PC-3 (cell line): ENCODE measurements around the gene SDK1. TPM values are rescaled to one million over a fixed set of nuclear protein-coding genes. Genes with fewer than 3 reads are reported as not detected.

Source experiments
- ATAC-seq: fragments of 200-7000 bp; cut with Tn5 transposase; 2 replicates; pipeline ENCODE4 v1.9.1; 2020; ENCODE audit warnings: mild to moderate bottlenecking, moderate library complexity
- BruUV-seq: library from RNA; stranded (reverse); fragments of 400-500 nt; replicated peaks from 2 replicates; lab custom pipeline; 2021; lab: Mats Ljungman, UMichigan
- CTCF ChIA-PET: fragments of 300-600 bp; sonication (Branson Sonifier 250); formaldehyde crosslinking; loops from one replicate; lab custom pipeline; 2022; ENCODE audit warnings: antibody characterized with exemption; lab: Charles Lee
- POLR2A ChIA-PET: fragments of 300-600 bp; sonication (Branson Sonifier 250); formaldehyde crosslinking; loops from one replicate; lab custom pipeline; 2022; ENCODE audit warnings: antibody characterized with exemption; ENCODE audit not compliant: unreplicated experiment; lab: Charles Lee
- DNase-seq: peaks from one replicate; pipeline ENCODE4 v3.0.0-alpha.2; 2015
- H2AFZ ChIP-seq: fragments of 300-600 bp; sonication (generic); 2 replicates; pipeline ENCODE4 v1.6.0; 2016; ENCODE audit warnings: antibody characterized with exemption, low read length
- H3F3A ChIP-seq: fragments of 300-600 bp; sonication (generic); one replicate; pipeline ENCODE4 v1.6.0; 2017; ENCODE audit warnings: antibody characterized with exemption, low read length, control low read depth, mild to moderate bottlenecking; ENCODE audit not compliant: unreplicated experiment
- H3K27ac ChIP-seq: fragments of 300-600 bp; sonication (generic); 2 replicates; pipeline ENCODE4 v1.5.1; 2016; ENCODE audit warnings: mild to moderate bottlenecking, low read length
- H3K27me3 ChIP-seq: fragments of 300-600 bp; sonication (generic); 2 replicates; pipeline ENCODE4 v1.6.1; 2016; ENCODE audit warnings: low read length, mixed read lengths
- H3K36me3 ChIP-seq: fragments of 300-600 bp; sonication (generic); 2 replicates; pipeline ENCODE4 v1.6.1; 2016; ENCODE audit warnings: low read depth, mixed run types, low read length, mixed read lengths
- H3K4me1 ChIP-seq: fragments of 300-600 bp; sonication (generic); 2 replicates; pipeline ENCODE4 v1.5.1; 2016; ENCODE audit warnings: low read length; ENCODE audit not compliant: insufficient read depth
- H3K4me2 ChIP-seq: fragments of 300-600 bp; sonication (generic); 2 replicates; pipeline ENCODE4 v1.6.0; 2016; ENCODE audit warnings: low read length
- H3K4me3 ChIP-seq: fragments of 300-600 bp; sonication (generic); 2 replicates; pipeline ENCODE4 v1.5.1; 2016; ENCODE audit warnings: mild to moderate bottlenecking, low read length, mixed read lengths
- H3K79me2 ChIP-seq: fragments of 300-600 bp; sonication (generic); 2 replicates; pipeline ENCODE4 v1.6.1; 2017; ENCODE audit warnings: low read length, mixed read lengths
- H3K9ac ChIP-seq: fragments of 300-600 bp; sonication (generic); 2 replicates; pipeline ENCODE4 v1.6.0; 2016; ENCODE audit warnings: mild to moderate bottlenecking, low read length
- H3K9me2 ChIP-seq: fragments of 300-600 bp; sonication (generic); replicated peaks from 2 replicates; pipeline ENCODE4 v1.6.1; 2016; ENCODE audit warnings: mixed run types, low read length, mixed read lengths
- H3K9me3 ChIP-seq: fragments of 300-600 bp; sonication (generic); 2 replicates; pipeline ENCODE4 v1.6.1; 2016; ENCODE audit warnings: low read length, mixed read lengths
- H4K20me1 ChIP-seq: fragments of 300-600 bp; sonication (generic); 2 replicates; pipeline ENCODE4 v1.6.1; 2016; ENCODE audit warnings: low read length, mixed read lengths
- EZH2 ChIP-seq: fragments of 300-600 bp; sonication (generic); IDR thresholded peaks from one replicate; pipeline ENCODE4 v1.6.1; 2017; ENCODE audit warnings: antibody characterized with exemption, mild to moderate bottlenecking, low read length; ENCODE audit not compliant: unreplicated experiment
- EZH2phosphoT487 ChIP-seq: fragments of 300-600 bp; sonication (generic); IDR thresholded peaks from 2 replicates; pipeline ENCODE4 v1.6.1; 2018; ENCODE audit warnings: mild to moderate bottlenecking, antibody characterized with exemption, low read length, borderline replicate concordance
- intact Hi-C: fragments of 100-400 bp; cut with micrococcal nuclease; formaldehyde crosslinking; loops from 2 replicates; pipeline ENCODE4 v1.9.0; 2023
- total RNA-seq: library from RNA; depleted of rRNA; stranded (reverse); fragments of >200 nt; gene quantifications from 2 replicates; pipeline ENCODE4 v1.2.3, GENCODE V29; 2014
- TF ChIP-seq, protein P1 (sequence below): fragments of 300-600 bp; sonication (generic); conservative IDR thresholded peaks from 2 replicates; pipeline ENCODE4 v1.5.1; 2017; ENCODE audit warnings: antibody characterized with exemption, low read depth, mild to moderate bottlenecking, low read length

SDK1 gene
- total RNA-seq, 1 experiment from 2014 or later = 2.8 TPM

DNA sequence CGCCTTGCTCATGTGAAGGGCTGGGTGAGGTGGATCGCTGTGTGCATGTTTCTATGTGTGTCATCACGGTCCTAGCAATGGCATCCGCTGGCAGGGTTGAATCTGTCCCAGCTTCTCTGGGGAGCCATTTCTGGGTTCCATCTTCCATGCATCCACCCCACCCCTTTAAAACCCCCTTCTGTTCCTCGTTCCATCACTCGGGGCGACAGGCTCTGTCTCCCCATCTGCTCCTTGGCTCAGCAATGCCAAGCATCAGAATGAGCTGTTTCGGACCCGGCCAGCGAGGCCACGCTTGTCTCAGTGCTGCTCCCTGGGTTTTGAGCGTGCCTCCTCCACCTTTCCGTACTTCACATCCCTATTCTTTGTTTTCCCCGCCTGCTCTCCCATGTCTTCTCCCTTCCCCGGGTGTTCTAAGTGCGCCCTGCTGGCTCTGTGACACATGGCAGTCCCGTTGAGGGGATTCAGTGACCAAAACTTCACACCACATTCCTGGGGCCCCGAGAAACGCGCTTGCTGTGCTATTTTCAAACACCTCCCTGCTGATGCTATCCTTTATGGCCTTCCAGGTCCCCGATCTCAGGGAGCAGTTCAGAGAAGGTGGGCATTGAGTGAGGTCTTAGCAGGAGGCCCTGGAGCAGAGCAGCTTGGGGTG lies 827.0 kb downstream of the SDK1 start:
- H2AFZ ChIP-seq = no peak overlapping the region
- no peak overlapping the region for H3K4me3 ChIP-seq
- TF ChIP-seq, protein P1, sequence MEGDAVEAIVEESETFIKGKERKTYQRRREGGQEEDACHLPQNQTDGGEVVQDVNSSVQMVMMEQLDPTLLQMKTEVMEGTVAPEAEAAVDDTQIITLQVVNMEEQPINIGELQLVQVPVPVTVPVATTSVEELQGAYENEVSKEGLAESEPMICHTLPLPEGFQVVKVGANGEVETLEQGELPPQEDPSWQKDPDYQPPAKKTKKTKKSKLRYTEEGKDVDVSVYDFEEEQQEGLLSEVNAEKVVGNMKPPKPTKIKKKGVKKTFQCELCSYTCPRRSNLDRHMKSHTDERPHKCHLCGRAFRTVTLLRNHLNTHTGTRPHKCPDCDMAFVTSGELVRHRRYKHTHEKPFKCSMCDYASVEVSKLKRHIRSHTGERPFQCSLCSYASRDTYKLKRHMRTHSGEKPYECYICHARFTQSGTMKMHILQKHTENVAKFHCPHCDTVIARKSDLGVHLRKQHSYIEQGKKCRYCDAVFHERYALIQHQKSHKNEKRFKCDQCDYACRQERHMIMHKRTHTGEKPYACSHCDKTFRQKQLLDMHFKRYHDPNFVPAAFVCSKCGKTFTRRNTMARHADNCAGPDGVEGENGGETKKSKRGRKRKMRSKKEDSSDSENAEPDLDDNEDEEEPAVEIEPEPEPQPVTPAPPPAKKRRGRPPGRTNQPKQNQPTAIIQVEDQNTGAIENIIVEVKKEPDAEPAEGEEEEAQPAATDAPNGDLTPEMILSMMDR = no peak
- no peak for TF ChIP-seq EZH2
- TF ChIP-seq EZH2phosphoT487 = no peak
- no peaks in the 10 kb centered on the region for H3K36me3 ChIP-seq
- no peak overlapping the region for H3K27ac ChIP-seq
- H3K4me2 ChIP-seq = no peak overlapping the region
- H3K9me3 ChIP-seq = no peaks in the 10 kb centered on the region
- no peaks in the 10 kb centered on the region for H3F3A ChIP-seq
- no peaks in the 10 kb centered on the region for H3K9me2 ChIP-seq
- ATAC-seq (no peak), DNase-seq (no peak)
- BruUV-seq = no TSS peak
- CTCF ChIA-PET = no interaction called here
- intact Hi-C loops = no loop called here
- H3K27me3 ChIP-seq = no peaks in the 10 kb centered on the region
- H3K9ac ChIP-seq = no peak overlapping the region
- no peaks in the 10 kb centered on the region for H4K20me1 ChIP-seq
- 0 out of 2 replicates have a peak, but pooled peaks cover 4% of the 10 kb centered on the region for H3K4me1 ChIP-seq
- POLR2A ChIA-PET = no interaction called here
- no peaks in the 10 kb centered on the region for H3K79me2 ChIP-seq

DNA sequence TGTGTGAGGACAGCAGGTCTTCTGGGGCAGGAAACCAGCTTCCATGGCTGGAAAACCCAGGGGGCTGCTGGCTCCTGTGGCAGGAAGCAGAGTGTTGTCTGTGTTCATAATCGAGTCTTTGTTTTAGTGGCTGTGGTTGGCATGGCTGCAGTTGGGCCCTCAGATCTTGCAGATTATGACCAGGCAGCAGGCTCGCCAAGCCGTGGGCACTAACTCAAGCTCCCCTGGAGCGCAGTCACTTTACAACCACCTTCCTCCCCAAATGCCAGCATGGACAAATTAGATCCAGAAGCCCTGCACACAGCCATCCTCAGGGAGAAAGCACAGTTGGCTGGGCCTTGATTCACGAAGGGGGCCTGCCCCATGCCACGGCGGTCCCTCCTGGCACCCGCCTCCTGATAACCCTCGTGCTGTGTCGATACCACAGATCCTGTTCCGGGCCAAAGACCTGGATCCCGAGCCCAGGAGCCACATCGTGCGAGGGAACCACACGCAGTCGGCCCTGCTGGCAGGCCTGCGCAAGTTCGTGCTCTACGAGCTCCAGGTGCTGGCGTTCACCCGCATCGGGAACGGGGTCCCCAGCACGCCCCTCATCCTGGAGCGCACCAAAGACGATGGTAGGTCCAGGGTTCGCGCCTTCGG lies 828.5 kb downstream of the SDK1 start:
- intact Hi-C loops = no loop called here
- H3K4me3 ChIP-seq = no peak overlapping the region
- no peak overlapping the region for H2AFZ ChIP-seq
- BruUV-seq = no TSS peak
- no peaks in the 10 kb centered on the region for H3F3A ChIP-seq
- POLR2A ChIA-PET = no interaction called here
- H3K79me2 ChIP-seq = no peaks in the 10 kb centered on the region
- H3K36me3 ChIP-seq = no peaks in the 10 kb centered on the region
- no peaks in the 10 kb centered on the region for H3K27me3 ChIP-seq
- H3K4me1 ChIP-seq = no peaks in the 10 kb centered on the region
- H3K9me2 ChIP-seq = no peaks in the 10 kb centered on the region
- no peak overlapping the region for H3K9ac ChIP-seq
- TF ChIP-seq EZH2phosphoT487 = no peak
- TF ChIP-seq, protein P1 = no peak
- TF ChIP-seq EZH2 = no peak
- no peak for ATAC-seq
- CTCF ChIA-PET = no interaction called here
- H3K27ac ChIP-seq = no peak overlapping the region
- no peak overlapping the region for H3K4me2 ChIP-seq
- H3K9me3 ChIP-seq = no peaks in the 10 kb centered on the region
- no peaks in the 10 kb centered on the region for H4K20me1 ChIP-seq
- no peak for DNase-seq

DNA sequence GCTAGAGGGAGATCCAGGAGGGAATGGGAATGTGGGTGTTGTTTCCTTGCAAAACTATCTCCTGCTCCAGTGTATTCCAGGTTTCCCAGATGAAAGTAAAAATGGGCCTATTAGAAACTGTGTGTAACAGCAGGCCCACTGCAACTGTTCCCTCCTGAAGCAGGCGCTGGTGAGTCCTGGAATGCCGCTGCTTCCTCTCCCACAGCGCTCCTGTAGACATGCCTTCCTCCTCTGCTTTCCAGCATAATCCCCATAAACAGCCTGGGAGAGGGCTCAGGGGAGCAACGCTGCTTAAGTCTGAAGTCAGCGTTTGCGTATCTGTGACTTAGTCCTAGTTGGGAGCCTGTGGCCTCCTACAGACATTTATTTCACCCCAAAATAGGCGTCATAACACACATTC lies 830.0 kb downstream of the SDK1 start:
- H3K79me2 ChIP-seq = no peaks in the 10 kb centered on the region
- H3K9me3 ChIP-seq = no peaks in the 10 kb centered on the region
- no peaks in the 10 kb centered on the region for H3K9me2 ChIP-seq
- BruUV-seq = no TSS peak
- H3K27me3 ChIP-seq = no peaks in the 10 kb centered on the region
- CTCF ChIA-PET = no interaction called here
- TF ChIP-seq EZH2phosphoT487 (no peak), EZH2 (no peak)
- TF ChIP-seq, protein P1 = no peak
- no peak overlapping the region for H3K9ac ChIP-seq
- no peaks in the 10 kb centered on the region for H4K20me1 ChIP-seq
- no peak overlapping the region for H3K4me2 ChIP-seq
- no peak overlapping the region for H2AFZ ChIP-seq
- ATAC-seq (no peak), DNase-seq (no peak)
- POLR2A ChIA-PET = interaction anchor here (0.6 kb wide), 1 partner anchor 26 kb away, joined by 9 read pairs; no protein-coding TSS in a partner anchor
- H3K27ac ChIP-seq = no peak overlapping the region
- intact Hi-C loops = no loop called here
- H3K36me3 ChIP-seq = no peaks in the 10 kb centered on the region
- no peak overlapping the region for H3K4me3 ChIP-seq
- H3F3A ChIP-seq = no peaks in the 10 kb centered on the region
- H3K4me1 ChIP-seq = no peaks in the 10 kb centered on the region
